Panc1 (cell line): ENCODE data around the gene HDAC6. TPM values are rescaled to one million over a fixed set of nuclear protein-coding genes. Genes with fewer than 3 reads are reported as not detected.

Experiments used
- ATAC-seq: fragments of 200-7000 bp; cut with Tn5 transposase; 2 replicates; pipeline ENCODE4 v1.9.1; 2020; ENCODE audit warnings: mild to moderate bottlenecking, moderate library complexity
- BruUV-seq: library from RNA; stranded (reverse); fragments of 400-500 nt; replicated peaks from 2 replicates; lab custom pipeline; 2021; lab: Mats Ljungman, UMichigan
- CTCF ChIA-PET: fragments of 300-600 bp; sonication (Branson Sonifier 250); formaldehyde crosslinking; loops from one replicate; lab custom pipeline; 2022; ENCODE audit warnings: antibody characterized with exemption; lab: Charles Lee
- POLR2A ChIA-PET: fragments of 300-600 bp; sonication (Branson Sonifier 250); formaldehyde crosslinking; loops from one replicate; lab custom pipeline; 2022; ENCODE audit warnings: antibody characterized with exemption; lab: Charles Lee
- DNase-seq: peaks from one replicate; pipeline ENCODE4 v3.0.0-alpha.2; 2010; ENCODE audit warnings: low read depth, low spot score
- H3K27ac ChIP-seq: 2 replicates; pipeline ENCODE4 v1.5.1; 2011; ENCODE audit warnings: mild to moderate bottlenecking, low read length, inconsistent platforms
- H3K27me3 ChIP-seq: fragments of 200-500 bp; sonication (Bioruptor generic); 2 replicates; pipeline ENCODE4 v1.6.0; 2014; ENCODE audit warnings: low read length, inconsistent platforms; ENCODE audit not compliant: control insufficient read depth, insufficient read depth
- H3K36me3 ChIP-seq: fragments of 200-500 bp; sonication (Bioruptor generic); 2 replicates; pipeline ENCODE4 v1.5.1; 2014; ENCODE audit warnings: inconsistent platforms, mild to moderate bottlenecking, low read length, moderate library complexity; ENCODE audit not compliant: control insufficient read depth, insufficient read depth
- H3K4me1 ChIP-seq: 2 replicates; pipeline ENCODE4 v1.5.1; 2011; ENCODE audit warnings: inconsistent platforms, mild to moderate bottlenecking, low read length, moderate library complexity; ENCODE audit not compliant: control insufficient read depth, insufficient read depth
- H3K4me3 ChIP-seq, 2 experiments: 2 replicates each; pipeline ENCODE4 v1.5.1; 2011 to 2012; ENCODE audit warnings: low read depth in 2 of 2, low read length in 2 of 2, mild to moderate bottlenecking in 2 of 2, inconsistent platforms in 1 of 2, moderate library complexity in 1 of 2
- H3K9me3 ChIP-seq: fragments of 200-500 bp; sonication (Bioruptor generic); 2 replicates; pipeline ENCODE4 v1.5.1; 2014; ENCODE audit warnings: low read depth, mild to moderate bottlenecking, inconsistent platforms, low read length, moderate library complexity; ENCODE audit not compliant: control insufficient read depth, insufficient read depth
- POLR2AphosphoS5 ChIP-seq: IDR thresholded peaks from 2 replicates; pipeline ENCODE4 v1.6.1; 2012; ENCODE audit warnings: mild to moderate bottlenecking, low read depth, low read length, moderate library complexity
- SIN3A ChIP-seq: IDR thresholded peaks from 2 replicates; pipeline ENCODE4 v1.6.1; 2012; ENCODE audit warnings: low read depth, mild to moderate bottlenecking, low read length, moderate library complexity, borderline replicate concordance; ENCODE audit not compliant: insufficient read depth
- TCF7L2 ChIP-seq: IDR thresholded peaks from 2 replicates; pipeline ENCODE4 v1.6.1; 2011; ENCODE audit warnings: mild to moderate bottlenecking, low read depth, low read length, inconsistent platforms
- in situ Hi-C: cut with HindIII; loops from 2 replicates; pipeline ENCODE4 v1.10.0; 2016; ENCODE audit warnings: low sequenced_read_pairs, low pct_unique_long_range_greater_than_20kb
- intact Hi-C: fragments of 100-400 bp; cut with micrococcal nuclease; formaldehyde crosslinking; loops from one replicate; pipeline ENCODE4 v1.10.0; 2022; ENCODE audit not compliant: unreplicated experiment
- total RNA-seq: library from RNA; stranded (reverse); gene quantifications from one replicate; pipeline ENCODE4 v1.2.1, GENCODE V29; 2021; ENCODE audit not compliant: unreplicated experiment
- TF ChIP-seq, protein P1 (sequence below): fragments of 450-650 bp; IDR thresholded peaks from 2 replicates; pipeline ENCODE4 v1.5.1; 2017; ENCODE audit warnings: mild to moderate bottlenecking
- TF ChIP-seq, protein P2 (sequence below), 2 experiments: IDR thresholded peaks; 2 replicates each; pipeline ENCODE4 v1.6.1; 2011 to 2012; ENCODE audit warnings: low read depth in 2 of 2, control low read depth in 1 of 2, low read length in 1 of 2, mild to moderate bottlenecking in 1 of 2, moderate library complexity in 1 of 2; ENCODE audit not compliant: insufficient read depth in 1 of 2

HDAC6 gene
- total RNA-seq, 1 experiment from 2014 or later: 97.1 TPM

DNA sequence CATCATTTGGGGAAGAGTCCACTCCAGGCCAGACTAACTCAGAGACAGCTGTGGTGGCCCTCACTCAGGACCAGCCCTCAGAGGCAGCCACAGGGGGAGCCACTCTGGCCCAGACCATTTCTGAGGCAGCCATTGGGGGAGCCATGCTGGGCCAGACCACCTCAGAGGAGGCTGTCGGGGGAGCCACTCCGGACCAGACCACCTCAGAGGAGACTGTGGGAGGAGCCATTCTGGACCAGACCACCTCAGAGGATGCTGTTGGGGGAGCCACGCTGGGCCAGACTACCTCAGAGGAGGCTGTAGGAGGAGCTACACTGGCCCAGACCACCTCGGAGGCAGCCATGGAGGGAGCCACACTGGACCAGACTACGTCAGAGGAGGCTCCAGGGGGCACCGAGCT lies 21.2 kb downstream of the HDAC6 start:
- in situ Hi-C loops: no loop called here
- TF ChIP-seq, protein P1, sequence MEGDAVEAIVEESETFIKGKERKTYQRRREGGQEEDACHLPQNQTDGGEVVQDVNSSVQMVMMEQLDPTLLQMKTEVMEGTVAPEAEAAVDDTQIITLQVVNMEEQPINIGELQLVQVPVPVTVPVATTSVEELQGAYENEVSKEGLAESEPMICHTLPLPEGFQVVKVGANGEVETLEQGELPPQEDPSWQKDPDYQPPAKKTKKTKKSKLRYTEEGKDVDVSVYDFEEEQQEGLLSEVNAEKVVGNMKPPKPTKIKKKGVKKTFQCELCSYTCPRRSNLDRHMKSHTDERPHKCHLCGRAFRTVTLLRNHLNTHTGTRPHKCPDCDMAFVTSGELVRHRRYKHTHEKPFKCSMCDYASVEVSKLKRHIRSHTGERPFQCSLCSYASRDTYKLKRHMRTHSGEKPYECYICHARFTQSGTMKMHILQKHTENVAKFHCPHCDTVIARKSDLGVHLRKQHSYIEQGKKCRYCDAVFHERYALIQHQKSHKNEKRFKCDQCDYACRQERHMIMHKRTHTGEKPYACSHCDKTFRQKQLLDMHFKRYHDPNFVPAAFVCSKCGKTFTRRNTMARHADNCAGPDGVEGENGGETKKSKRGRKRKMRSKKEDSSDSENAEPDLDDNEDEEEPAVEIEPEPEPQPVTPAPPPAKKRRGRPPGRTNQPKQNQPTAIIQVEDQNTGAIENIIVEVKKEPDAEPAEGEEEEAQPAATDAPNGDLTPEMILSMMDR: no peak
- TF ChIP-seq TCF7L2: no peak
- TF ChIP-seq SIN3A: no peak
- TF ChIP-seq, protein P2, sequence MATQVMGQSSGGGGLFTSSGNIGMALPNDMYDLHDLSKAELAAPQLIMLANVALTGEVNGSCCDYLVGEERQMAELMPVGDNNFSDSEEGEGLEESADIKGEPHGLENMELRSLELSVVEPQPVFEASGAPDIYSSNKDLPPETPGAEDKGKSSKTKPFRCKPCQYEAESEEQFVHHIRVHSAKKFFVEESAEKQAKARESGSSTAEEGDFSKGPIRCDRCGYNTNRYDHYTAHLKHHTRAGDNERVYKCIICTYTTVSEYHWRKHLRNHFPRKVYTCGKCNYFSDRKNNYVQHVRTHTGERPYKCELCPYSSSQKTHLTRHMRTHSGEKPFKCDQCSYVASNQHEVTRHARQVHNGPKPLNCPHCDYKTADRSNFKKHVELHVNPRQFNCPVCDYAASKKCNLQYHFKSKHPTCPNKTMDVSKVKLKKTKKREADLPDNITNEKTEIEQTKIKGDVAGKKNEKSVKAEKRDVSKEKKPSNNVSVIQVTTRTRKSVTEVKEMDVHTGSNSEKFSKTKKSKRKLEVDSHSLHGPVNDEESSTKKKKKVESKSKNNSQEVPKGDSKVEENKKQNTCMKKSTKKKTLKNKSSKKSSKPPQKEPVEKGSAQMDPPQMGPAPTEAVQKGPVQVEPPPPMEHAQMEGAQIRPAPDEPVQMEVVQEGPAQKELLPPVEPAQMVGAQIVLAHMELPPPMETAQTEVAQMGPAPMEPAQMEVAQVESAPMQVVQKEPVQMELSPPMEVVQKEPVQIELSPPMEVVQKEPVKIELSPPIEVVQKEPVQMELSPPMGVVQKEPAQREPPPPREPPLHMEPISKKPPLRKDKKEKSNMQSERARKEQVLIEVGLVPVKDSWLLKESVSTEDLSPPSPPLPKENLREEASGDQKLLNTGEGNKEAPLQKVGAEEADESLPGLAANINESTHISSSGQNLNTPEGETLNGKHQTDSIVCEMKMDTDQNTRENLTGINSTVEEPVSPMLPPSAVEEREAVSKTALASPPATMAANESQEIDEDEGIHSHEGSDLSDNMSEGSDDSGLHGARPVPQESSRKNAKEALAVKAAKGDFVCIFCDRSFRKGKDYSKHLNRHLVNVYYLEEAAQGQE (IDR thresholded peaks at IDR 0.05; ENCODE audit: insufficient read depth in 1 of 2, low read depth in 2 of 2, low read length in 1 of 2): no peak
- TF ChIP-seq POLR2AphosphoS5: no peak
- no peaks in the 10 kb centered on the region for H3K27me3 ChIP-seq
- H3K4me1 ChIP-seq: no peaks in the 10 kb centered on the region
- CTCF ChIA-PET: no interaction called here
- no peak for ATAC-seq
- no peaks in the 10 kb centered on the region; the same call in 1 of the 2 replicates for H3K36me3 ChIP-seq
- no peak overlapping the region for H3K4me3 ChIP-seq
- DNase-seq: no peak
- intact Hi-C loops: no loop called here
- no peaks in the 10 kb centered on the region for H3K9me3 ChIP-seq
- H3K27ac ChIP-seq: no peak overlapping the region
- TSS peak; percentile 76 for BruUV-seq
- POLR2A ChIA-PET: no interaction called here

DNA sequence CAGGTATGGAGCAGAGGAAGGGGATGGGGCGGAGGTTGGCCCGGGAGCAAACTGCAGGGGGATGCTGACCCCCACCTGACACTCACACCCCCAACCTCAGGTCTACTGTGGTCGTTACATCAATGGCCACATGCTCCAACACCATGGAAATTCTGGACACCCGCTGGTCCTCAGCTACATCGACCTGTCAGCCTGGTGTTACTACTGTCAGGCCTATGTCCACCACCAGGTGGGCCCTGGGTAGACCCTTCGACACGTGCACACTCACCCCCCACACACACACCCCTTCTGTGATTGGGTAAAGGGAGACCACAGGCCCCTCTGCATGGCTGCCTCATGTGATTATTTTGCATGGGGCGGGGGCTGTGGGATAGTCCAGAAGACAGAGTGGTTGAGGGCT lies 22.2 kb downstream of the HDAC6 start:
- in situ Hi-C loops (no loop called here), intact Hi-C loops (no loop called here)
- POLR2A ChIA-PET: no interaction called here
- BruUV-seq: no TSS peak
- CTCF ChIA-PET: no interaction called here
- DNase-seq: no peak
- TF ChIP-seq, protein P2 (IDR thresholded peaks at IDR 0.05; ENCODE audit: insufficient read depth in 1 of 2, low read depth in 2 of 2, low read length in 1 of 2): no peak
- TF ChIP-seq SIN3A (no peak), POLR2AphosphoS5 (no peak), TCF7L2 (no peak)
- TF ChIP-seq, protein P1: no peak
- no peak for ATAC-seq
- H3K36me3 ChIP-seq: no peaks in the 10 kb centered on the region; the same call in 1 of the 2 replicates
- no peaks in the 10 kb centered on the region for H3K9me3 ChIP-seq
- no peak overlapping the region for H3K4me3 ChIP-seq
- H3K27ac ChIP-seq: no peak overlapping the region
- H3K4me1 ChIP-seq: no peaks in the 10 kb centered on the region
- H3K27me3 ChIP-seq: no peaks in the 10 kb centered on the region
